HG02938 (cell line): ENCODE data around the gene MBTD1.
"Not testable (repeated sequence)": the region's sequence is repeated elsewhere in the genome, so short reads cannot be mapped to it uniquely, and the experiment has no call there.

Experiments used
- ATAC-seq: cut with Tn5 transposase; IDR thresholded peaks from one replicate; pipeline ENCODE4 v1.9.1; 2021; ENCODE audit warnings: mild to moderate bottlenecking, moderate library complexity; ENCODE audit not compliant: unreplicated experiment

MBTD1 gene

GRCh38 chr17:51259564-51260236, at the start of gene MBTD1:
Gene MBTD1, minus strand, starts transcription at chr17:51260049. Its CDS starts 34,888 bp downstream, at chr17:51225161.
- peak; percentile 77 for ATAC-seq

DNA sequence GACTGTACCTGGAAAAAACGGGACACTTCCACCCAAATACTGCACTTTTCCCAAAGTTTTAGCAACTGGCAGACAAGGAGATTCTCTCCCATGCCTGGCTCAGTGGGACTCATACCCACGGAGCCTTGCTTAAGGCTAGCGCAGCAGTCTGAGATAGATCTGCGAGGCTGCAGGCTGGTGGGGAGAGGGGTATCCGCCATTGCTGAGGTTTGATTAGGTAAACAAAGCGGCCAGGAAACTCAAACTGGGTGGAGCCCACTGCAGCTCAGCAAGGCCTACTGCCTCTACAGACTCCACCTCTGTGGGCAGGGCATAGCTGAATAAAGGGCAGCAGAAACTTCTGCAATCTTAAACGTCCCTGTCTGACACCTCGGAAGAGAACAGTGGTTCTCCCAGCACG, 45.3 kb upstream of the MBTD1 start:
- no peak for ATAC-seq

- no peak for ATAC-seq
Observed at GRCh38 chr17:51299859-51300258, 40.0 kb upstream of the MBTD1 start.

DNA sequence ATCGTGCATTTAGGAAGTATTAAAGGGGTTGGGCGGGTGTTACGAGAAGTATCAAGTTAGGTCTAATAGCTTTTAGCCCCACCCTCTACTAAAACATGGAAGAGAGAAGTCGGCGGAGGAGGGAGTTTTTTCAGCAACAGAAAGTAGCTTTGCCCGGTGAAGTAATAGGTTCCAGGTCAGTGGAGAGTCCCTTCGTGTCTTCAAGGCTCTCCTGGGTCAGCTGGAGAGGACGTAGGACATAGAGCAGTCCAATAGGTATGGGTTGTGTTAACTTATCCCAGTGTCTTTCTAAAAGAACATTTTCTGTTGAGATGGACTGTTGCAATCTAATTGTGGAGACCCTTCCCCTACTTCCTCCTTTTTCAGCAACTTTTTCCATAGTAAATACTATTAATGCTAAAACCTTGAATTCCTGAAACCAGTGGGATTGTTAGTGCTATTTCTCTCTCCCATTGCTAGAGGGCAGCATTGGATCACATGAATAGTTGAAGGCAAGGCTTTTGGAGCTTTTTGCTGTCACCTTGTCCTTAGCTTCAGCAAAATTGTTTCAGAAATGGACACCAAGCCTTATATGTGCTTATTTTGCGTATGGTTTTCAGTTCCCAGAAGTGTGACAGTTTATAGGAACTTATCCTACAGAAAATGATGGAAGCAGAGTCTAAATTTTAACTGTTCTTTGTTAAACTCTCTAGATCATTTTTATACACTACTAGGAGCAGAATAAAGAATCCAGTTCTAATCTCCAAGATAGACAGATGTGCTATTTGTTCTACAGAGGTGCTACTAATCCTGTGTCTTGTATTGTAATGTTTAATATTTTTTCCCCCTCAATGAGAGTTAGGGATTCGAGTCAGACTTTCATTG, 38.9 kb upstream of the MBTD1 start:
- ATAC-seq, result no peak

- ATAC-seq, result not testable (repeated sequence)
Observed at GRCh38 chr17:51294338-51294737, 34.5 kb upstream of the MBTD1 start.

GRCh38 chr17:51289696-51290111, 29.9 kb upstream of the MBTD1 start:
- ATAC-seq, result no peak

DNA sequence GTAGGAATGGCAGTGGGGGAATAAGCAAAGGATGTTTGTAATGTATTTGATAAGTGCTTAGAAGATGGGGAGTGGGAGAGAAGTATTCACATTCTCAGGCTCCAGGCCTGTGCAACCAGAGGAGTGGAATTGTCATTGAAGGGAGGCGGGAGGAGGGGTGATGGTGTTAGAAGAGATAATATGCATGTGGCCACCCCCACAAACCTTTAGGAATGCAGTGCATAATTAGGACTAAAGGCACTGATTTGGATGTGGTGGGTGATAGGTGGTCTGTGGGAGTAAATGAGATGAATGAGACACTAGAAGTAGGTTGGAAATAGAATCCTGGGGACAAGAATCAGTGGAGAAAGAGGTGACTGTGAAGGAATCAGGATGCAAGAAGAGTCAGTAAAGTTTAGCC, 27.6 kb upstream of the MBTD1 start:
- ATAC-seq, result no peak

DNA sequence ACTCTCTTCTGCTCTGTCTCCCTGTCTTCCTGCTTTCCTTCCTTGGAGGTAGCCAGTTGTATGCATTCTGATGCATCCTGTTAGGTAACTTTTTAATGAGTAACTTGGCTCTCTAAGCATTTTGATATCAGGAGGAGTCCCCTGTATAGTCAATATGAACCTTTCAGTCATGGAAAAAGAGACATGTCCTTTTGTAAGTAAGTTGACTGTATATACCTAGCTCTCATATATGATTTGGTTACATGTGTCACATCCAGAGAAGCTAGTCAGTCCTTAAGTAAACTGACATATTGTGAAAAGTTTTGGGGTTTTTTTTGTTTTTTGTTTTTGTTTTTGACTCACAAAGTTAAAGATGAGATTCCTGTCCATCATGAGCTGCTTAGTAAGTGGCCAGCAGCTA, 19.3 kb upstream of the MBTD1 start:
- no peak for ATAC-seq

- ATAC-seq, result no peak
Observed at GRCh38 chr17:51275381-51275780, 15.5 kb upstream of the MBTD1 start.

- no peak for ATAC-seq
Observed at GRCh38 chr17:51272812-51273211, 13.0 kb upstream of the MBTD1 start.

- no peak for ATAC-seq
Observed at GRCh38 chr17:51270636-51271035, 10.8 kb upstream of the MBTD1 start.

DNA sequence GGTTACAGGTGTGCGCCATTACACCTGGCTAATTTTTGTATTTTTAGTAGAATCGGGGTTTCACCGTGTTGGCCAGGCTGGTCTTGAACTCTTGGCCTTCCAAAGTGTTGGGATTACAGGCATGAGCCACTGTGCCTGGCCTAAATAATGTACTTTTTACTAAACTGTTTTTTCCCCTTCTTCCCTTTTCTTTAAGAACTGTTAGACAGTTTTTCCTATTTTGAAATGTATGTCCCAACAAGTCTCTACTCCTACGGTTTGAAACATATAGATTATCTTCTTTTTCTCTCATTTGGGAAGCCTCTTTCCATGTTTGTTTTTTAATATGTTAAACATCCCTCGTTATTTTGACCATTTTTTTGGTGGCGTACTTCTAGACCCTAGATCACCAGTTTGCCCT, 10.1 kb upstream of the MBTD1 start:
- ATAC-seq, result no peak

DNA sequence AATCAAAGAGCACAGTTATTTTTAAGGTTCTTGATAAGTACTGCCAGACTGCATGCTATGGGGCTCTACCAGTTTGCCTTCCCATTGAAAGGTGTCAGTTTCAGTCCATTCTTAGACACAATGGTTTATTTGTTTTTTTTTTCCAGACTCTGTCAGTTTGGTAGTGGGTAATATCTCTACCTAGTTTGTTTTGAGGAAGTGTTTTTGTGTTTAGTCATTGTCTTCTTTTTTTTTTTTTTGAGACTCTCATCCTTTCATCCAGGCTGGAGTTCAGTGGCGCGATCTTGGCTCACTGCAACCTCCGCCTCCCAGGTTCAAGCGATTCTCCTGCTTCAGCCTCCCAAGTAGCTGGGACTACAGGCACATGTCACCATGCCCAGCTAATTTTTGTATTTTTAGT, 4.6 kb upstream of the MBTD1 start:
- ATAC-seq, result not testable (repeated sequence)

DNA sequence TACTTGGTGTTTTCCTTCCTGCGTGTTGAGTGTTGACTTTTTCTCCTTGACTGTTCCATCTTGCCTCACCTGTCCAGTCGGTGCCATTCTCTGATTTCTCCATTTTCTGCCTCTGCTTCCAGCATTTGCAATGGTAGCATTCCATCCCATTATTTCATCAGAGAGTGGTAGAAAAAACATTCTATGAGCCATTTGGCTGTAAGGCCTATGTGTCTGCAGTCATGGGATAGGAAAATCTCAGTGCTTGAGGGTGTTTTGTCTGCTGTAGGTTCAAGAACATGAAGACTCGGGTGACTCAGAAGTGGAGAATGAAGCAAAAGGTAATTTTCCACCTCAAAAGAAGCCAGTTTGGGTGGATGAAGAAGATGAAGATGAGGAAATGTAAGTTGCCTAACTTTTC, 3.2 kb upstream of the MBTD1 start:
- ATAC-seq, result no peak

GRCh38 chr17:51261024-51261963, 1.4 kb upstream of the MBTD1 start:
- no peak for ATAC-seq

DNA sequence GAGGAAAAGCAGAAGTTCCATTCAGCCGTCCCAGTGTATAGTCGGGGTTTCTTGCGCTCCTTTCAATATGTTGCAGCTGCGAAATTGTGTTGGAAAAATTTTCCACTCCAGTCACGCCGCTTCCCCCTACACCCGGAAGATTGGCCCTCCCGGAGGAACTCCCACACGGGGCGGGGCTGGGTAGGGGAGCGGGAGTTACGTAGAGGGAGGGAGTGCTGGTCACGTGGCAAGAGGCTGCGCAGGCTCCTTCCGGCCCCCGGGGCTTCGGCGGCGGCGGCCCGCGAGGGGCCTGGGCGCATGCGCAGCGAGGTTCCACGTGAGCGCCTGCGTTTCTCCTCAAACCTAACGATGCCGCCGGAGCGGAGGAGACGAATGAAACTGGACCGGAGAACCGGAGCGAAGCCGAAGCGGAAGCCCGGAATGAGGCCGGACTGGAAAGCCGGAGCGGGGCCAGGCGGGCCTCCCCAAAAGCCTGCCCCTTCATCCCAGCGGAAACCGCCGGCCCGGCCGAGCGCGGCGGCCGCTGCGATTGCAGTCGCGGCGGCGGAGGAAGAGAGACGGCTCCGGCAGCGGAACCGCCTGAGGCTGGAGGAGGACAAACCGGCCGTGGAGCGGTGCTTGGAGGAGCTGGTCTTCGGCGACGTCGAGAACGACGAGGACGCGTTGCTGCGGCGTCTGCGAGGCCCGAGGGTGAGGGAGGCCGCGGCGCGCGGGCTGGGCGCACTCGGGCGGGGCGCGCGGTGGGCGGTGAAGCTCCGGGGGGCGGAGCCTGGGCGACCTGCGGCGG, 581 bp upstream of the MBTD1 start, which contains the start of gene UTP18:
UTP18 (plus strand) TSS at position 310 of the 787 bp plus-strand sequence; CDS start at position 349, 39 bp downstream.
- peak; percentile 67 for ATAC-seq

- no peak for ATAC-seq
Observed at GRCh38 chr17:51258756-51259563, 889 bp downstream of the MBTD1 start.

DNA sequence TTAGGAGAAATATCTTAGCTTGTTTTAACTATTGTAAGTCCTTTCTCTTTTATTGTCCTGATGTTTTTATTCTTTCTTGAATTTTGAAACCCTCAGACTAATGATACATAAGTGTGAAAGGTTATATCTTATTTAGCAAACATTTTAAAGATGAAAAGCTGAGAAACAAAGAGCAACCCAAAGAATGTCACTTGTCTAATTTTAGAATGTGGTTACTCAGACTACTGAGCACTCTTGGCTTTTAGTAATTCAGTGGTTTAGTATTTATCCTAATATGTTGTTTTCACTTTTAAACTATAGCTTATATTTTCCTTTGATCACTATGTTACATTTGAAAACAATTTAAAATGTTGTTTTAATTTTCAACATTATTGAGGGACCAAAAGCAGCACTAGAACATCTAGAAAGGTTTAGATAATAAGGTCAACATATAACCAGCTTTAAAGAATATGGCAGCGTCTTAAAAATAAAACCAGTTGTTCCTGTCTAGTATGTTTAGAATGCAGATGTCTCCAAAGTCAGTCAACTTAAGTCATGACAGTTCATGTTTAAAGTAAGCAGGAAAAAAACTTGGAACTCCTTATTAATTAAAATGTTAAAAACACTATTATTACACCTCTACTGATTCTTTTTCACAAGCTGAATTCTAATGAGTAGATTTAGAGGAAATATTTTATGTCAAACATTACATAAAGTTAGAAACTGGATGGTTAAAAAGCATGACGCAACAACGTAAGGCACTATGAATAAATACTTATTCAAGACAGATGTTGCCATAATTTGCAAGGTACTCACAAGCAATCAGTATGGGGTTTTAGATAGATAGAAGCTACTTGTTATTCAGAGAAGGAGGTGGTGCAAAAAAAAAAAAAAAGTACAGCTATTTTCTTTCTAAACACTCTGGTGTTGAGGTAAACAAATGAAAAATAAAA, 2.4 kb downstream of the MBTD1 start:
- no peak for ATAC-seq
